Calu3 (cell line): ENCODE measurements around the gene ADGRG6. TPM values are rescaled to one million over a fixed set of nuclear protein-coding genes. Genes with fewer than 3 reads are reported as not detected.

Source experiments
- BruUV-seq: library from RNA; stranded (reverse); fragments of 400-500 nt; replicated peaks from 2 replicates; lab custom pipeline; 2021; lab: Mats Ljungman, UMichigan
- CTCF ChIA-PET: fragments of 300-600 bp; sonication (Branson Sonifier 250); formaldehyde crosslinking; loops from one replicate; lab custom pipeline; 2022; ENCODE audit warnings: antibody characterized with exemption; lab: Charles Lee
- DNase-seq: peaks from one replicate; pipeline ENCODE4 v3.0.0; 2022
- H3K27ac Mint-ChIP-seq: one replicate; pipeline ENCODE4 v1.8.0; 2022; ENCODE audit warnings: mixed read lengths; ENCODE audit not compliant: unreplicated experiment
- H3K27me3 Mint-ChIP-seq: one replicate; pipeline ENCODE4 v1.8.0; 2022; ENCODE audit warnings: mixed read lengths; ENCODE audit not compliant: unreplicated experiment
- H3K36me3 Mint-ChIP-seq: one replicate; pipeline ENCODE4 v1.8.0; 2022; ENCODE audit warnings: mild to moderate bottlenecking, moderate library complexity, mixed read lengths; ENCODE audit not compliant: insufficient read depth, unreplicated experiment
- H3K4me1 Mint-ChIP-seq: one replicate; pipeline ENCODE4 v1.8.0; 2022; ENCODE audit warnings: mild to moderate bottlenecking, low read depth, mixed read lengths; ENCODE audit not compliant: unreplicated experiment
- H3K4me3 Mint-ChIP-seq: one replicate; pipeline ENCODE4 v1.8.0; 2022; ENCODE audit warnings: mild to moderate bottlenecking, low read depth, moderate library complexity, mixed read lengths; ENCODE audit not compliant: unreplicated experiment
- H3K9me3 Mint-ChIP-seq: one replicate; pipeline ENCODE4 v1.8.0; 2022; ENCODE audit warnings: low read depth, mixed read lengths; ENCODE audit not compliant: unreplicated experiment
- intact Hi-C: fragments of 100-400 bp; cut with micrococcal nuclease; formaldehyde crosslinking; loops from one replicate; pipeline ENCODE4 v1.10.0; 2022; ENCODE audit not compliant: unreplicated experiment
- total RNA-seq: library from RNA; stranded (reverse); gene quantifications from 2 replicates; pipeline ENCODE4 v1.2.3, GENCODE V29; 2022
- TF ChIP-seq, protein P1 (sequence below): fragments of 200-600 bp; IDR thresholded peaks from one replicate; pipeline ENCODE4 v1.8.0; 2022; ENCODE audit warnings: antibody characterized with exemption; ENCODE audit not compliant: unreplicated experiment

The ADGRG6 gene
- total RNA-seq, 1 experiment from 2014 or later = 109 TPM

DNA sequence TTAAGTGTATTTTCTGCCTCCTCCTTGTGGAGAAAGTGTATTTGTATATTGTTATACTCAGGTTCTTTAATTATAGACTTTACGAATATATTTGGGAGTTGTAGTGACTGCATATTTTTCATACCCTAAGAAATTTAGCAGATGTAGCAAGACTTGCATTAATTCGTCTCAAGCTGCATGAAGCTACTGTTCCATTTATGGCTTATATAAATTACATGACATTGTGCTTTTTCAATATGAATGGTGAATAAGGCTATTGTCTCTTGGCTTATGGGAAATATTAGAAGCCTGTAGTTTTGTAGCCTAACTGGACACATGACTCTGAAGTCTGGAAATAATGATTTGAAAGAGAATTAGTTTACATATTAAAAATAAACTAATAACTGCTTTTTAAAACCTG, 2.4 kb downstream of the ADGRG6 start:
- TF ChIP-seq, protein P1, sequence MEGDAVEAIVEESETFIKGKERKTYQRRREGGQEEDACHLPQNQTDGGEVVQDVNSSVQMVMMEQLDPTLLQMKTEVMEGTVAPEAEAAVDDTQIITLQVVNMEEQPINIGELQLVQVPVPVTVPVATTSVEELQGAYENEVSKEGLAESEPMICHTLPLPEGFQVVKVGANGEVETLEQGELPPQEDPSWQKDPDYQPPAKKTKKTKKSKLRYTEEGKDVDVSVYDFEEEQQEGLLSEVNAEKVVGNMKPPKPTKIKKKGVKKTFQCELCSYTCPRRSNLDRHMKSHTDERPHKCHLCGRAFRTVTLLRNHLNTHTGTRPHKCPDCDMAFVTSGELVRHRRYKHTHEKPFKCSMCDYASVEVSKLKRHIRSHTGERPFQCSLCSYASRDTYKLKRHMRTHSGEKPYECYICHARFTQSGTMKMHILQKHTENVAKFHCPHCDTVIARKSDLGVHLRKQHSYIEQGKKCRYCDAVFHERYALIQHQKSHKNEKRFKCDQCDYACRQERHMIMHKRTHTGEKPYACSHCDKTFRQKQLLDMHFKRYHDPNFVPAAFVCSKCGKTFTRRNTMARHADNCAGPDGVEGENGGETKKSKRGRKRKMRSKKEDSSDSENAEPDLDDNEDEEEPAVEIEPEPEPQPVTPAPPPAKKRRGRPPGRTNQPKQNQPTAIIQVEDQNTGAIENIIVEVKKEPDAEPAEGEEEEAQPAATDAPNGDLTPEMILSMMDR = no peak
- intact Hi-C loops = loop anchor here (2.0 to 5.0 kb wide), 2 partner anchors 71 to 157 kb away; partner anchors contain the start of genes NMBR and VTA1
- BruUV-seq = no TSS peak
- no peak for DNase-seq
- CTCF ChIA-PET = no interaction called here
- peak overlapping the region; percentile 47 for H3K27ac Mint-ChIP-seq
- peaks cover 31% of the 10 kb centered on the region for H3K36me3 Mint-ChIP-seq
- H3K27me3 Mint-ChIP-seq = no peaks in the 10 kb centered on the region
- peak overlapping the region; percentile 94 for H3K4me3 Mint-ChIP-seq
- no peaks in the 10 kb centered on the region for H3K9me3 Mint-ChIP-seq
- peaks cover 24% of the 10 kb centered on the region for H3K4me1 Mint-ChIP-seq

- no peak for DNase-seq
- CTCF ChIA-PET = no interaction called here
- no TSS peak for BruUV-seq
- intact Hi-C loops = no loop called here
- H3K4me1 Mint-ChIP-seq = peaks cover 34% of the 10 kb centered on the region
- TF ChIP-seq, protein P1 = no peak
- H3K9me3 Mint-ChIP-seq = no peaks in the 10 kb centered on the region
- H3K36me3 Mint-ChIP-seq = peaks cover 29% of the 10 kb centered on the region
- H3K4me3 Mint-ChIP-seq = peak overlapping the region; percentile 94
- H3K27me3 Mint-ChIP-seq = no peaks in the 10 kb centered on the region
- H3K27ac Mint-ChIP-seq = no peak overlapping the region
These were observed 4.9 kb downstream of the ADGRG6 start for GRCh38 chr6:142306736-142307135.

GRCh38 chr6:142307963-142308748, 6.3 kb downstream of the ADGRG6 start:
- peaks cover 39% of the 10 kb centered on the region for H3K4me1 Mint-ChIP-seq
- no TSS peak for BruUV-seq
- no peak for DNase-seq
- TF ChIP-seq, protein P1 = no peak
- no peak overlapping the region for H3K27ac Mint-ChIP-seq
- peaks cover 24% of the 10 kb centered on the region for H3K36me3 Mint-ChIP-seq
- no peaks in the 10 kb centered on the region for H3K9me3 Mint-ChIP-seq
- CTCF ChIA-PET = no interaction called here
- intact Hi-C loops = no loop called here
- no peaks in the 10 kb centered on the region for H3K27me3 Mint-ChIP-seq
- no peak overlapping the region for H3K4me3 Mint-ChIP-seq

GRCh38 chr6:142309426-142309825, 7.6 kb downstream of the ADGRG6 start:
- H3K27me3 Mint-ChIP-seq = no peaks in the 10 kb centered on the region
- CTCF ChIA-PET = no interaction called here
- no peaks in the 10 kb centered on the region for H3K9me3 Mint-ChIP-seq
- no peak for DNase-seq
- BruUV-seq = no TSS peak
- H3K36me3 Mint-ChIP-seq = peaks cover 20% of the 10 kb centered on the region
- peak overlapping the region; percentile 31 for H3K27ac Mint-ChIP-seq
- TF ChIP-seq, protein P1 = no peak
- H3K4me1 Mint-ChIP-seq = peaks cover 47% of the 10 kb centered on the region
- intact Hi-C loops = no loop called here
- peak overlapping the region; percentile 17 for H3K4me3 Mint-ChIP-seq
